DOHH2 (cell line): Measurements from ENCODE around the gene TMPRSS9.

Experiments used
- CTCF ChIP-seq: fragments of 200-600 bp; sonication (generic); IDR thresholded peaks from one replicate; pipeline ENCODE4 v1.5.1; 2014; ENCODE audit warnings: antibody characterized with exemption, mild to moderate bottlenecking, low read depth, low read length; ENCODE audit not compliant: poor library complexity, severe bottlenecking
- EZH2phosphoT487 ChIP-seq: fragments of 200-600 bp; sonication (generic); IDR thresholded peaks from 2 replicates; pipeline ENCODE4 v1.6.1; 2017; ENCODE audit warnings: borderline replicate concordance, mild to moderate bottlenecking, antibody characterized with exemption, low read length, moderate library complexity, mixed read lengths

DNA sequence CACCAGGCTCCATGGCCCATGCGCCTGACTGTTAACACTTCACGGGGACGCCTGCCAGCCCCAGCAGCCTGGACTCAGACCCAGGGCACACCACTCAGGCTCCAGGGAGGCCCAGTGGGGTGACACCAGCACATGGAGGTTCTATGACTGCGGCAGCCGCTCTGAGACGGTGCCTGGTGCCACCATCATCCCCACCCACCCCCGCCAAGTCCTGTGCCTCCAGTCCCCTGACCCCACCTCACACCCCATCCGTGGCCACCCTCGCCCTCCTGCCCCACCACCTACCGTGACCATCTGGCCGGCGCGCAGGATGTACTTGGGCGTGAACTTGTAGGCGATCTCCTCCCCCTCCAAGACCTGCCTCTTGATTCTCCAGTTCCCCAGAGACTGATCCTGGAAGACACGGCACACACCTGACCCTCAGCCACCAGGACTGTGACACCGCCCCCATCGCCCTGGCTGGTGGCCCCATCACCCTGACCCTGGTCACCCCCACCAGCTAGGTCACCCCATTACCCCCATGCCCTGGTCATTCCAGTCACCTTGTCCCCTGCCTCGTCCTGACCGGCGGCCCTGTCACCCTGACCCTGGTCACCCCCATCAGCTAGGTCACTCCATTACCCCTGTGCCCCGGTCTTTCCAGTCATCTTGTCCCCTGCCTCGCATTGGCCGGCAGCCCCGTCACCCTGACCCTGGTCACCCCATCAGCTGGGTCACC lies 72.2 kb downstream of the TMPRSS9 start:
- TF ChIP-seq CTCF: no peak
- no peak for TF ChIP-seq EZH2phosphoT487
